Measurements from ENCODE around the gene FARSA.

DNA sequence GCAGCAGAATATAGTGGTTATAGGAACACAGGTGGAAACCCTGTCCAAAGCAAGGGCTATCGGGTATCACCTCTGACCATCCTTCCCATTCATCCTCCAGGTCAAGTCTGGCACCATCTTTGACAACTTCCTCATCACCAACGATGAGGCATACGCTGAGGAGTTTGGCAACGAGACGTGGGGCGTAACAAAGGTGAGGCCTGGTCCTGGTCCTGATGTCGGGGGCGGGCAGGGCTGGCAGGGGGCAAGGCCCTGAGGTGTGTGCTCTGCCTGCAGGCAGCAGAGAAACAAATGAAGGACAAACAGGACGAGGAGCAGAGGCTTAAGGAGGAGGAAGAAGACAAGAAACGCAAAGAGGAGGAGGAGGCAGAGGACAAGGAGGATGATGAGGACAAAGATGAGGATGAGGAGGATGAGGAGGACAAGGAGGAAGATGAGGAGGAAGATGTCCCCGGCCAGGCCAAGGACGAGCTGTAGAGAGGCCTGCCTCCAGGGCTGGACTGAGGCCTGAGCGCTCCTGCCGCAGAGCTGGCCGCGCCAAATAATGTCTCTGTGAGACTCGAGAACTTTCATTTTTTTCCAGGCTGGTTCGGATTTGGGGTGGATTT, 10.0 kb upstream of the FARSA start:
- TF ChIP-seq, protein P1, sequence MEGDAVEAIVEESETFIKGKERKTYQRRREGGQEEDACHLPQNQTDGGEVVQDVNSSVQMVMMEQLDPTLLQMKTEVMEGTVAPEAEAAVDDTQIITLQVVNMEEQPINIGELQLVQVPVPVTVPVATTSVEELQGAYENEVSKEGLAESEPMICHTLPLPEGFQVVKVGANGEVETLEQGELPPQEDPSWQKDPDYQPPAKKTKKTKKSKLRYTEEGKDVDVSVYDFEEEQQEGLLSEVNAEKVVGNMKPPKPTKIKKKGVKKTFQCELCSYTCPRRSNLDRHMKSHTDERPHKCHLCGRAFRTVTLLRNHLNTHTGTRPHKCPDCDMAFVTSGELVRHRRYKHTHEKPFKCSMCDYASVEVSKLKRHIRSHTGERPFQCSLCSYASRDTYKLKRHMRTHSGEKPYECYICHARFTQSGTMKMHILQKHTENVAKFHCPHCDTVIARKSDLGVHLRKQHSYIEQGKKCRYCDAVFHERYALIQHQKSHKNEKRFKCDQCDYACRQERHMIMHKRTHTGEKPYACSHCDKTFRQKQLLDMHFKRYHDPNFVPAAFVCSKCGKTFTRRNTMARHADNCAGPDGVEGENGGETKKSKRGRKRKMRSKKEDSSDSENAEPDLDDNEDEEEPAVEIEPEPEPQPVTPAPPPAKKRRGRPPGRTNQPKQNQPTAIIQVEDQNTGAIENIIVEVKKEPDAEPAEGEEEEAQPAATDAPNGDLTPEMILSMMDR (IDR thresholded peaks at IDR 0.05; ENCODE audit: insufficient read depth, low read length, poor library complexity, severe bottlenecking) = no peak
- no peak for TF ChIP-seq EZH2phosphoT487 (conservative IDR thresholded peaks at IDR 0.05; ENCODE audit: low read length)

Measured in SU-DHL-6 (cell line).